Measurements from ENCODE around the gene LRP10.

- TF ChIP-seq POLR2A (IDR thresholded peaks at IDR 0.05) (peak in 1 of 2 donors; percentile 93), CTCF (IDR thresholded peaks at IDR 0.05) (no peak), POLR2AphosphoS5 (IDR thresholded peaks at IDR 0.05) (peak; percentile 69 to 77 (median 73)), EP300 (IDR thresholded peaks at IDR 0.05) (no peak)
These were observed 47.5 kb downstream of the LRP10 start, which contains the start of gene RBM23 for GRCh38 chr14:22918804-22919600.
